Right lobe of liver (tissue), 6 donors: ENCODE measurements around the gene HTT-AS. TPM values are rescaled to one million over a fixed set of nuclear protein-coding genes. Genes with fewer than 3 reads are reported as not detected.

Source experiments
- ATAC-seq, 4 donors: fragments of 200-7000 bp; cut with Tn5 transposase; one replicate each; pipeline ENCODE4 v1.9.1; 2020; ENCODE audit warnings: mild to moderate bottlenecking in 4 of 4, moderate library complexity in 4 of 4
- DNase-seq, 3 donors: peaks; one replicate each; pipeline ENCODE4 v3.0.0-alpha.2; 2020
- H3K27ac ChIP-seq, 3 donors: fragments of 200-600 bp; one replicate each; pipeline ENCODE4 v1.8.0; 2022
- H3K27me3 ChIP-seq, 2 donors: fragments of 200-600 bp; one replicate each; pipeline ENCODE4 v1.8.0; 2022
- H3K36me3 ChIP-seq, 4 donors: fragments of 200-600 bp; sonication (generic) in 1 of 4; one replicate each; pipeline versions ENCODE4 v1.5.1 to v1.8.0; 2017 to 2022; ENCODE audit warnings: control low read depth in 1 of 4
- H3K4me1 ChIP-seq, 4 donors: fragments of 200-600 bp; sonication (generic) in 1 of 4; one replicate each; pipeline versions ENCODE4 v1.5.1 to v1.8.0; 2017 to 2022; ENCODE audit warnings: control low read depth in 1 of 4
- H3K4me3 ChIP-seq, 3 donors: fragments of 200-600 bp; one replicate each; pipeline ENCODE4 v1.8.0; 2022
- H3K9me3 ChIP-seq, 4 donors: fragments of 200-600 bp; sonication (generic) in 1 of 4; one replicate each; pipeline versions ENCODE4 v1.5.1 to v1.8.0; 2017 to 2022; ENCODE audit warnings: control low read depth in 1 of 4
- CTCF ChIP-seq, 4 donors: fragments of 200-600 bp in 3 of 4; fragments of 450-650 bp in 1 of 4; IDR thresholded peaks; one replicate each; pipeline versions ENCODE4 v1.5.1 to v1.8.0; 2016 to 2022; ENCODE audit warnings: antibody characterized with exemption in 4 of 4, mild to moderate bottlenecking in 2 of 4
- POLR2A ChIP-seq: fragments of 450-650 bp; IDR thresholded peaks from one replicate; pipeline ENCODE4 v1.6.1; 2017; ENCODE audit warnings: antibody characterized with exemption, mild to moderate bottlenecking
- WGBS: methylation state at CpG from one replicate; pipeline ENCODE4 v1.1.6; 2018; ENCODE audit warnings: low coverage, low lambda C conversion rate; ENCODE audit not compliant: insufficient coverage; ENCODE audit errors: missing lambda C conversion rate; 5-methylcytosine and 5-hydroxymethylcytosine counted together
- intact Hi-C, 2 donors: fragments of 100-400 bp; cut with DNase I; formaldehyde crosslinking; loops; one replicate each; pipeline versions ENCODE4 v1.11.2 to v1.14.1; 2022
- total RNA-seq, 6 experiments: library from RNA; depleted of rRNA in 2 of 6; stranded (reverse); fragments of >200 nt in 2 of 6; fragmentation: NEBNext Ultra II Directional in 3 of 6; extraction: Animal tissue kit (Norgen Biotek cat#: 25700) in 3 of 6; gene quantifications; one replicate each; pipeline versions ENCODE4 v1.1.0 to v1.2.4, GENCODE V29; 2016 to 2023
- donor health status: DM: no; HTN: yes; CAD: no.
- donor health status: DM: no; HTN: no; CAD: no.
- donor health status: DM: no; HTN: no; CAD: no.
- donor health status: DM: no; HTN: yes; CAD: no.
- donor health status: DM: no; HTN: yes; CAD: no.

Gene HTT-AS
- total RNA-seq, 6 experiments from 2014 or later, result not detected

- ATAC-seq, result no peak
- Histone ChIP-seq H3K4me3 (no peak overlapping the region), H3K36me3 (no peaks in the 10 kb centered on the region), H3K27ac (no peak overlapping the region), H3K4me1 (peaks cover 0 to 18% (median 8%) of the 10 kb centered on the region in 4 donors), H3K27me3 (no peaks in the 10 kb centered on the region), H3K9me3 (no peaks in the 10 kb centered on the region)
- intact Hi-C loops, result no loop called here
- TF ChIP-seq CTCF (IDR thresholded peaks at IDR 0.05), result no peak
- TF ChIP-seq POLR2A, result no peak
- WGBS, result 50% methylated on average over 2 of the region's 6 CpGs
- DNase-seq, result no peak
Observed at GRCh38 chr4:3067473-3068001, 6.8 kb downstream of the HTT-AS start.

- H3K36me3 ChIP-seq, result no peaks in the 10 kb centered on the region
- DNase-seq (no peak), ATAC-seq (no peak)
- intact Hi-C loops, result no loop called here
- WGBS, result 83% methylated on average over 5 of the region's 6 CpGs
- no peaks in the 10 kb centered on the region for H3K9me3 ChIP-seq
- no peaks in the 10 kb centered on the region for H3K27me3 ChIP-seq
- TF ChIP-seq POLR2A (no peak), CTCF (IDR thresholded peaks at IDR 0.05) (no peak)
- H3K4me3 ChIP-seq, result no peak overlapping the region
- H3K4me1 ChIP-seq, result peaks cover 0 to 18% (median 8%) of the 10 kb centered on the region in 4 donors
- no peak overlapping the region for H3K27ac ChIP-seq
Observed at GRCh38 chr4:3066836-3067400, 7.4 kb downstream of the HTT-AS start.

- Histone ChIP-seq H3K27me3 (no peaks in the 10 kb centered on the region), H3K27ac (no peak overlapping the region), H3K4me1 (peaks cover 0 to 6% (median 2%) of the 10 kb centered on the region in 4 donors), H3K36me3 (no peaks in the 10 kb centered on the region), H3K9me3 (no peaks in the 10 kb centered on the region), H3K4me3 (no peak overlapping the region)
- intact Hi-C loops, result no loop called here
- ATAC-seq (no peak), DNase-seq (no peak)
- 94% methylated on average over 3 of the region's 3 CpGs for WGBS
- TF ChIP-seq POLR2A (no peak), CTCF (IDR thresholded peaks at IDR 0.05) (no peak)
Observed at GRCh38 chr4:3065551-3065950, 8.8 kb downstream of the HTT-AS start.

- no peak for ATAC-seq
- TF ChIP-seq CTCF (IDR thresholded peaks at IDR 0.05), result no peak
- no peak for TF ChIP-seq POLR2A
- H3K36me3 ChIP-seq, result no peaks in the 10 kb centered on the region
- no peak for DNase-seq
- H3K9me3 ChIP-seq, result no peaks in the 10 kb centered on the region
- H3K4me1 ChIP-seq, result no peaks in the 10 kb centered on the region
- H3K27me3 ChIP-seq, result no peaks in the 10 kb centered on the region
- H3K27ac ChIP-seq, result no peak overlapping the region
- intact Hi-C loops, result no loop called here
- WGBS, result 63% methylated on average over 10 of the region's 12 CpGs
- no peak overlapping the region for H3K4me3 ChIP-seq
Observed at GRCh38 chr4:3062471-3062870, 11.9 kb downstream of the HTT-AS start.
